ENCODE data around the gene MFAP4.

The MFAP4 gene

GRCh38 chr17:19386974-19387920 lies at the start of gene MFAP4:
Gene MFAP4, minus strand, starts transcription at chr17:19387190. Its CDS starts 35 bp downstream, at chr17:19387155.
- H3K27ac ChIP-seq (ENCODE audit: low read depth, low read length) = peak within 1 kb of the TSS; percentile 71
- no peaks in the 10 kb centered on the region for H3K27me3 ChIP-seq (ENCODE audit: insufficient read depth, low read length)
- no peak within 1 kb of the TSS for H2AFZ ChIP-seq (ENCODE audit: low read length, unreplicated experiment)
- peak within 1 kb of the TSS; percentile 48 for H3K4me3 ChIP-seq (ENCODE audit: low read depth, low read length)
- H3K4me1 ChIP-seq (ENCODE audit: control insufficient read depth, insufficient read depth, low read length, unreplicated experiment) = peaks cover 51% of the 10 kb centered on the region
- 0 out of 2 replicates have a peak, but pooled peaks cover 3% of the 10 kb centered on the region for H3K36me3 ChIP-seq (ENCODE audit: insufficient read depth, low read length)
- H3K79me2 ChIP-seq (ENCODE audit: control insufficient read depth, insufficient read depth, low read length, unreplicated experiment) = peaks cover 5% of the 10 kb centered on the region

GRCh38 chr17:19433727-19434340 lies 46.8 kb upstream of the MFAP4 start:
- H3K79me2 ChIP-seq (ENCODE audit: control insufficient read depth, insufficient read depth, low read length, unreplicated experiment) = no peaks in the 10 kb centered on the region
- H3K4me3 ChIP-seq (ENCODE audit: low read depth, low read length) = no peak overlapping the region
- H2AFZ ChIP-seq (ENCODE audit: low read length, unreplicated experiment) = no peak overlapping the region
- H3K27ac ChIP-seq (ENCODE audit: low read depth, low read length) = no peak overlapping the region
- H3K4me1 ChIP-seq (ENCODE audit: control insufficient read depth, insufficient read depth, low read length, unreplicated experiment) = no peaks in the 10 kb centered on the region
- no peaks in the 10 kb centered on the region for H3K36me3 ChIP-seq (ENCODE audit: insufficient read depth, low read length)
- H3K27me3 ChIP-seq (ENCODE audit: insufficient read depth, low read length) = no peaks in the 10 kb centered on the region

GRCh38 chr17:19433255-19433654 lies 46.3 kb upstream of the MFAP4 start:
- Histone ChIP-seq H3K4me3 (ENCODE audit: low read depth, low read length) (no peak overlapping the region), H3K27me3 (ENCODE audit: insufficient read depth, low read length) (no peaks in the 10 kb centered on the region), H3K36me3 (ENCODE audit: insufficient read depth, low read length) (no peaks in the 10 kb centered on the region), H2AFZ (ENCODE audit: low read length, unreplicated experiment) (no peak overlapping the region), H3K79me2 (ENCODE audit: control insufficient read depth, insufficient read depth, low read length, unreplicated experiment) (no peaks in the 10 kb centered on the region), H3K4me1 (ENCODE audit: control insufficient read depth, insufficient read depth, low read length, unreplicated experiment) (no peaks in the 10 kb centered on the region), H3K27ac (ENCODE audit: low read depth, low read length) (no peak overlapping the region)

- Histone ChIP-seq H2AFZ (ENCODE audit: low read length, unreplicated experiment) (no peak overlapping the region), H3K4me3 (ENCODE audit: low read depth, low read length) (no peak overlapping the region), H3K4me1 (ENCODE audit: control insufficient read depth, insufficient read depth, low read length, unreplicated experiment) (no peaks in the 10 kb centered on the region), H3K79me2 (ENCODE audit: control insufficient read depth, insufficient read depth, low read length, unreplicated experiment) (no peaks in the 10 kb centered on the region), H3K27ac (ENCODE audit: low read depth, low read length) (no peak overlapping the region), H3K36me3 (ENCODE audit: insufficient read depth, low read length) (no peaks in the 10 kb centered on the region), H3K27me3 (ENCODE audit: insufficient read depth, low read length) (no peaks in the 10 kb centered on the region)
Observed at GRCh38 chr17:19431691-19432090, 44.7 kb upstream of the MFAP4 start.

- H2AFZ ChIP-seq (ENCODE audit: low read length, unreplicated experiment) = no peak overlapping the region
- H3K27ac ChIP-seq (ENCODE audit: low read depth, low read length) = no peak overlapping the region
- H3K4me1 ChIP-seq (ENCODE audit: control insufficient read depth, insufficient read depth, low read length, unreplicated experiment) = no peaks in the 10 kb centered on the region
- no peaks in the 10 kb centered on the region for H3K79me2 ChIP-seq (ENCODE audit: control insufficient read depth, insufficient read depth, low read length, unreplicated experiment)
- H3K4me3 ChIP-seq (ENCODE audit: low read depth, low read length) = no peak overlapping the region
- H3K36me3 ChIP-seq (ENCODE audit: insufficient read depth, low read length) = no peaks in the 10 kb centered on the region
- no peaks in the 10 kb centered on the region for H3K27me3 ChIP-seq (ENCODE audit: insufficient read depth, low read length)
Observed at GRCh38 chr17:19426631-19427030, 39.6 kb upstream of the MFAP4 start.

GRCh38 chr17:19424934-19425868 lies 38.2 kb upstream of the MFAP4 start:
- Histone ChIP-seq H3K27me3 (ENCODE audit: insufficient read depth, low read length) (no peaks in the 10 kb centered on the region), H3K4me1 (ENCODE audit: control insufficient read depth, insufficient read depth, low read length, unreplicated experiment) (no peaks in the 10 kb centered on the region), H3K27ac (ENCODE audit: low read depth, low read length) (no peak overlapping the region), H3K4me3 (ENCODE audit: low read depth, low read length) (no peak overlapping the region), H2AFZ (ENCODE audit: low read length, unreplicated experiment) (no peak overlapping the region), H3K79me2 (ENCODE audit: control insufficient read depth, insufficient read depth, low read length, unreplicated experiment) (no peaks in the 10 kb centered on the region), H3K36me3 (ENCODE audit: insufficient read depth, low read length) (no peaks in the 10 kb centered on the region)

- no peak overlapping the region for H3K27ac ChIP-seq (ENCODE audit: low read depth, low read length)
- H3K4me3 ChIP-seq (ENCODE audit: low read depth, low read length) = no peak overlapping the region
- no peak overlapping the region for H2AFZ ChIP-seq (ENCODE audit: low read length, unreplicated experiment)
Observed at GRCh38 chr17:19421926-19422325, 34.9 kb upstream of the MFAP4 start.

GRCh38 chr17:19421219-19421618 lies 34.2 kb upstream of the MFAP4 start:
- Histone ChIP-seq H3K4me1 (ENCODE audit: control insufficient read depth, insufficient read depth, low read length, unreplicated experiment) (peaks cover 14% of the 10 kb centered on the region), H3K27ac (ENCODE audit: low read depth, low read length) (no peak overlapping the region), H3K36me3 (ENCODE audit: insufficient read depth, low read length) (no peaks in the 10 kb centered on the region), H3K27me3 (ENCODE audit: insufficient read depth, low read length) (no peaks in the 10 kb centered on the region), H3K4me3 (ENCODE audit: low read depth, low read length) (no peak overlapping the region), H2AFZ (ENCODE audit: low read length, unreplicated experiment) (no peak overlapping the region), H3K79me2 (ENCODE audit: control insufficient read depth, insufficient read depth, low read length, unreplicated experiment) (no peaks in the 10 kb centered on the region)

More at GRCh38 chr17:19421926-19422325, 34.9 kb upstream of the MFAP4 start:
- H3K36me3 ChIP-seq (ENCODE audit: insufficient read depth, low read length) = no peaks in the 10 kb centered on the region
- H3K79me2 ChIP-seq (ENCODE audit: control insufficient read depth, insufficient read depth, low read length, unreplicated experiment) = no peaks in the 10 kb centered on the region
- H3K4me1 ChIP-seq (ENCODE audit: control insufficient read depth, insufficient read depth, low read length, unreplicated experiment) = peaks cover 14% of the 10 kb centered on the region
- no peaks in the 10 kb centered on the region for H3K27me3 ChIP-seq (ENCODE audit: insufficient read depth, low read length)

GRCh38 chr17:19418251-19418992 lies 31.4 kb upstream of the MFAP4 start:
- Histone ChIP-seq H3K4me3 (ENCODE audit: low read depth, low read length) (no peak overlapping the region), H3K4me1 (ENCODE audit: control insufficient read depth, insufficient read depth, low read length, unreplicated experiment) (peaks cover 14% of the 10 kb centered on the region), H3K79me2 (ENCODE audit: control insufficient read depth, insufficient read depth, low read length, unreplicated experiment) (no peaks in the 10 kb centered on the region), H3K27me3 (ENCODE audit: insufficient read depth, low read length) (no peaks in the 10 kb centered on the region), H2AFZ (ENCODE audit: low read length, unreplicated experiment) (peak overlapping the region; percentile 18), H3K36me3 (ENCODE audit: insufficient read depth, low read length) (no peaks in the 10 kb centered on the region), H3K27ac (ENCODE audit: low read depth, low read length) (peak overlapping the region; percentile 69)

GRCh38 chr17:19417611-19418010 lies 30.6 kb upstream of the MFAP4 start:
- Histone ChIP-seq H3K27ac (ENCODE audit: low read depth, low read length) (peak overlapping the region; percentile 69), H3K4me3 (ENCODE audit: low read depth, low read length) (no peak overlapping the region), H3K79me2 (ENCODE audit: control insufficient read depth, insufficient read depth, low read length, unreplicated experiment) (no peaks in the 10 kb centered on the region), H3K36me3 (ENCODE audit: insufficient read depth, low read length) (no peaks in the 10 kb centered on the region), H3K27me3 (ENCODE audit: insufficient read depth, low read length) (no peaks in the 10 kb centered on the region), H2AFZ (ENCODE audit: low read length, unreplicated experiment) (no peak overlapping the region), H3K4me1 (ENCODE audit: control insufficient read depth, insufficient read depth, low read length, unreplicated experiment) (peaks cover 14% of the 10 kb centered on the region)

All from ACC112 (cell line).